Measurements from ENCODE around the gene LCN6. TPM values are rescaled to one million over a fixed set of nuclear protein-coding genes. Genes with fewer than 3 reads are reported as not detected.
"Not testable (repeated sequence)": the region's sequence is repeated elsewhere in the genome, so short reads cannot be mapped to it uniquely, and the experiment has no call there.

The LCN6 gene
- total RNA-seq, 1 experiment from 2014 or later = not detected

GRCh38 chr9:136787690-136788400 is 39.5 kb upstream of the LCN6 start:
- Mint-ChIP-seq H3K4me1 (peaks cover 10 to 21% of the 10 kb centered on the region in 2 experiments), H3K27me3 (ENCODE audit: low read depth) (peaks cover 11% of the 10 kb centered on the region), H3K27ac (0 out of 7 replicates have a peak overlapping the region, but pooled peaks of 1 of the 3 experiments have one; percentile 26), H3K4me3 (no peak overlapping the region), H3K36me3 (ENCODE audit: insufficient read depth in 1 of 3, low read depth in 3 of 3) (no peaks in the 10 kb centered on the region), H3K9me3 (no peaks in the 10 kb centered on the region)
- no peak overlapping the region for H2AFZ ChIP-seq (ENCODE audit: low read length)
- H4K20me1 ChIP-seq (ENCODE audit: control insufficient read depth, insufficient read depth, insufficient read length) = no peaks in the 10 kb centered on the region
- no peak overlapping the region for H2AK5ac ChIP-seq (ENCODE audit: insufficient read length, low read length)
- no peak overlapping the region for H2BK5ac ChIP-seq (ENCODE audit: insufficient read length, low read length)
- DNase-seq = peak; percentile 84
- no peaks in the 10 kb centered on the region for H3K79me1 ChIP-seq (ENCODE audit: insufficient read depth, low read depth, low read length, poor library complexity, severe bottlenecking)
- no CpG with 5 or more reads among the region's 21 CpGs for WGBS (ENCODE audit: extremely low coverage, insufficient read length, low lambda C conversion rate)
- no peak overlapping the region for H2BK120ac ChIP-seq (ENCODE audit: low read depth, low read length, poor library complexity, severe bottlenecking)
- no peaks in the 10 kb centered on the region for H3K27me3 ChIP-seq (ENCODE audit: insufficient read depth, low read length)
- H4K91ac ChIP-seq (ENCODE audit: insufficient read length, low read depth, low read length) = no peak overlapping the region
- H4K5ac ChIP-seq (ENCODE audit: insufficient read length, low read depth, low read length) = no peak overlapping the region
- no peak overlapping the region for H3K4ac ChIP-seq (ENCODE audit: low read depth, low read length)
- no peak overlapping the region for H3K4me2 ChIP-seq (ENCODE audit: insufficient read depth, insufficient read length, low read length)
- peak; percentile 90 for TF ChIP-seq CTCF (conservative IDR thresholded peaks at IDR 0.05)
- H3K79me2 ChIP-seq (ENCODE audit: insufficient read depth, low read length) = no peaks in the 10 kb centered on the region
- H2BK15ac ChIP-seq (ENCODE audit: low read depth, low read length) = no peak overlapping the region
- H4K8ac ChIP-seq (replicated peaks; ENCODE audit: insufficient read length, low read depth, low read length) = no peak overlapping the region
- no peaks in the 10 kb centered on the region for H3K9me3 ChIP-seq (ENCODE audit: control insufficient read depth, low read depth, low read length)
- no peak overlapping the region for H3T11ph ChIP-seq (ENCODE audit: low read length)
- no peaks in the 10 kb centered on the region for H3K4me1 ChIP-seq (ENCODE audit: insufficient read depth, low read length)
- H3K18ac ChIP-seq (ENCODE audit: insufficient read length, low read depth, low read length) = no peak overlapping the region
- H3K23me2 ChIP-seq (ENCODE audit: insufficient read length, low read depth, low read length, poor library complexity, severe bottlenecking) = no peaks in the 10 kb centered on the region
- H3K23ac ChIP-seq (ENCODE audit: insufficient read length, low read depth, low read length) = no peak overlapping the region
- H3K9ac ChIP-seq (ENCODE audit: extremely low read depth, insufficient read length, low read length) = no peak overlapping the region
- no peak overlapping the region for H2BK20ac ChIP-seq (ENCODE audit: low read depth, low read length, poor library complexity, severe bottlenecking)
- H3K56ac ChIP-seq (ENCODE audit: insufficient read length, low read depth, low read length) = no peak overlapping the region
- H2BK12ac ChIP-seq (ENCODE audit: insufficient read length, low read depth, low read length) = no peak overlapping the region
- no peak overlapping the region for H3K27ac ChIP-seq (ENCODE audit: insufficient read length, low read depth, low read length)
- no peak overlapping the region for H3K14ac ChIP-seq (ENCODE audit: insufficient read depth, low read length)

GRCh38 chr9:136786983-136787382 is 38.7 kb upstream of the LCN6 start:
- H4K20me1 ChIP-seq (ENCODE audit: control insufficient read depth, insufficient read depth, insufficient read length); H2BK15ac ChIP-seq (ENCODE audit: low read depth, low read length); H3K79me1 ChIP-seq (ENCODE audit: insufficient read depth, low read depth, low read length, poor library complexity, severe bottlenecking); H2BK120ac ChIP-seq (ENCODE audit: low read depth, low read length, poor library complexity, severe bottlenecking); DNase-seq; H3K9ac ChIP-seq (ENCODE audit: extremely low read depth, insufficient read length, low read length); H3K27ac ChIP-seq (ENCODE audit: insufficient read length, low read depth, low read length); H2BK5ac ChIP-seq (ENCODE audit: insufficient read length, low read length); H3T11ph ChIP-seq (ENCODE audit: low read length); H3K4me2 ChIP-seq (ENCODE audit: insufficient read depth, insufficient read length, low read length); H3K56ac ChIP-seq (ENCODE audit: insufficient read length, low read depth, low read length); H4K8ac ChIP-seq (replicated peaks; ENCODE audit: insufficient read length, low read depth, low read length); H4K91ac ChIP-seq (ENCODE audit: insufficient read length, low read depth, low read length); H3K27me3 ChIP-seq (ENCODE audit: insufficient read depth, low read length); H2AK5ac ChIP-seq (ENCODE audit: insufficient read length, low read length); H3K4me3 Mint-ChIP-seq; H2BK12ac ChIP-seq (ENCODE audit: insufficient read length, low read depth, low read length); H3K36me3 Mint-ChIP-seq (ENCODE audit: insufficient read depth in 1 of 3, low read depth in 3 of 3); H2BK20ac ChIP-seq (ENCODE audit: low read depth, low read length, poor library complexity, severe bottlenecking); H3K4ac ChIP-seq (ENCODE audit: low read depth, low read length); H3K18ac ChIP-seq (ENCODE audit: insufficient read length, low read depth, low read length); H3K27ac Mint-ChIP-seq; H3K9me3 Mint-ChIP-seq; H3K9me3 ChIP-seq (ENCODE audit: control insufficient read depth, low read depth, low read length); H3K23ac ChIP-seq (ENCODE audit: insufficient read length, low read depth, low read length); H2AFZ ChIP-seq (ENCODE audit: low read length); H3K4me1 ChIP-seq (ENCODE audit: insufficient read depth, low read length); H3K23me2 ChIP-seq (ENCODE audit: insufficient read length, low read depth, low read length, poor library complexity, severe bottlenecking); H3K14ac ChIP-seq (ENCODE audit: insufficient read depth, low read length); H4K5ac ChIP-seq (ENCODE audit: insufficient read length, low read depth, low read length); H3K79me2 ChIP-seq (ENCODE audit: insufficient read depth, low read length): not testable (repeated sequence)
- Mint-ChIP-seq H3K4me1 (peaks cover 8 to 18% of the 10 kb centered on the region in 2 experiments), H3K27me3 (ENCODE audit: low read depth) (peaks cover 13% of the 10 kb centered on the region)
- WGBS (ENCODE audit: extremely low coverage, insufficient read length, low lambda C conversion rate) = no CpG with 5 or more reads among the region's 4 CpGs
